Osteocyte (in vitro differentiated cells): ENCODE data around the gene ENOX1. TPM values are rescaled to one million over a fixed set of nuclear protein-coding genes. Genes with fewer than 3 reads are reported as not detected.

ENCODE experiments used
- DNase-seq: peaks from one replicate; pipeline ENCODE4 v3.0.0; 2021; ENCODE audit warnings: mixed read lengths; ENCODE audit not compliant: unreplicated experiment; ENCODE audit errors: extremely low spot score
- H3K27ac Mint-ChIP-seq: one replicate; pipeline ENCODE4 v1.8.0; 2021; ENCODE audit warnings: mild to moderate bottlenecking, mixed read lengths; ENCODE audit not compliant: unreplicated experiment
- H3K27me3 Mint-ChIP-seq: one replicate; pipeline ENCODE4 v1.8.0; 2021; ENCODE audit warnings: mixed read lengths; ENCODE audit not compliant: unreplicated experiment
- H3K36me3 Mint-ChIP-seq: one replicate; pipeline ENCODE4 v1.8.0; 2021; ENCODE audit warnings: mixed read lengths; ENCODE audit not compliant: unreplicated experiment
- H3K4me1 Mint-ChIP-seq: one replicate; pipeline ENCODE4 v1.8.0; 2021; ENCODE audit warnings: mixed read lengths; ENCODE audit not compliant: unreplicated experiment
- H3K4me3 Mint-ChIP-seq: one replicate; pipeline ENCODE4 v1.8.0; 2021; ENCODE audit warnings: mild to moderate bottlenecking, moderate library complexity, mixed read lengths; ENCODE audit not compliant: unreplicated experiment
- H3K9me3 Mint-ChIP-seq: one replicate; pipeline ENCODE4 v1.8.0; 2021; ENCODE audit warnings: mixed read lengths; ENCODE audit not compliant: unreplicated experiment
- total RNA-seq: library from RNA; stranded (reverse); gene quantifications from 2 replicates; pipeline ENCODE4 v1.2.1, GENCODE V29; 2021
- TF ChIP-seq, protein P1 (sequence below): fragments of 200-600 bp; sonication (generic); IDR thresholded peaks from 2 replicates; pipeline ENCODE4 v1.5.0; 2021; ENCODE audit warnings: antibody characterized with exemption, mild to moderate bottlenecking, moderate library complexity

The ENOX1 gene
- total RNA-seq, 1 donor from 2014 or later, result 5.9 TPM

DNA sequence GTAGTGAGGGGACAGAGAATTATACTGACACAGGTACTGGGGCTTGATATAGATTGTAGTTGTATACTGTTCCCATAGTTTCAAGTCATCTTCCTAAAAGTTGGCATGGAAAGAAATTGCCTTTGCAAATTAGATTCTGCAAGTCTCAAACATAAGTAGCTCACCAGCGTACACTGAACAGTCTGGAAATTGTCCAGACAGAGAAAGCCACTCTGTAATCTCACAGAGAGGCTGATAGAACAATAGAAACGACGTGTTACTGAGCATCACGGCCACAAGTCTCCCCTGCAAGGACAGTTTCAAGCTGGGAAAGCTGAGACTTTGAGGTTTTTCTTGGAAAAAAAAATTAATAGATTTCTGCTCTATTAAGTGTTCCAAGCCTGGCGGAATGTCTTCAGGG is 534.8 kb downstream of the ENOX1 start:
- no peaks in the 10 kb centered on the region for H3K9me3 Mint-ChIP-seq
- peaks cover 4% of the 10 kb centered on the region for H3K36me3 Mint-ChIP-seq
- DNase-seq, result no peak
- H3K27ac Mint-ChIP-seq, result no peak overlapping the region
- H3K4me1 Mint-ChIP-seq, result peaks cover 7% of the 10 kb centered on the region
- no peak overlapping the region for H3K4me3 Mint-ChIP-seq
- H3K27me3 Mint-ChIP-seq, result no peaks in the 10 kb centered on the region
- TF ChIP-seq, protein P1, sequence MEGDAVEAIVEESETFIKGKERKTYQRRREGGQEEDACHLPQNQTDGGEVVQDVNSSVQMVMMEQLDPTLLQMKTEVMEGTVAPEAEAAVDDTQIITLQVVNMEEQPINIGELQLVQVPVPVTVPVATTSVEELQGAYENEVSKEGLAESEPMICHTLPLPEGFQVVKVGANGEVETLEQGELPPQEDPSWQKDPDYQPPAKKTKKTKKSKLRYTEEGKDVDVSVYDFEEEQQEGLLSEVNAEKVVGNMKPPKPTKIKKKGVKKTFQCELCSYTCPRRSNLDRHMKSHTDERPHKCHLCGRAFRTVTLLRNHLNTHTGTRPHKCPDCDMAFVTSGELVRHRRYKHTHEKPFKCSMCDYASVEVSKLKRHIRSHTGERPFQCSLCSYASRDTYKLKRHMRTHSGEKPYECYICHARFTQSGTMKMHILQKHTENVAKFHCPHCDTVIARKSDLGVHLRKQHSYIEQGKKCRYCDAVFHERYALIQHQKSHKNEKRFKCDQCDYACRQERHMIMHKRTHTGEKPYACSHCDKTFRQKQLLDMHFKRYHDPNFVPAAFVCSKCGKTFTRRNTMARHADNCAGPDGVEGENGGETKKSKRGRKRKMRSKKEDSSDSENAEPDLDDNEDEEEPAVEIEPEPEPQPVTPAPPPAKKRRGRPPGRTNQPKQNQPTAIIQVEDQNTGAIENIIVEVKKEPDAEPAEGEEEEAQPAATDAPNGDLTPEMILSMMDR, result no peak

DNA sequence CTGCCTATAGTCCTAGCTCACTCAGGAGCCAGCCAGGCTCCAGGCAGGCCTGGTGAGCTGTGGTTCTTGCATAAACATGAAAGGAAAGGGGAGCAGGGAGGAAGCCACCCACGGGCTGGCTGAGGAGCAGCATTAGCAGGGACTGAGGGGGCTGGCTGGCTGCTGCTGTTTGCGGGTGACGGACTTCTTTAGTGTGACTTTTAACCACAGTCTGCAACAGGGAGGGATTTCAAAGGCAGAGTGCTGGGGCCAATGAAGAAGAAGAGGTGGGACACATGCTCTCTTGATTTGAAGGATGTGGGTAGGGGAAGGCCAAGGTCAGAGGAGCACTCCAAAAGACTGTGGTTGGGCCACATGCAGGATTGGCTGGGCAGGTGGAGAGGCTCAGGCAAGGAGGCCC is 540.4 kb downstream of the ENOX1 start:
- Mint-ChIP-seq H3K36me3 (no peaks in the 10 kb centered on the region), H3K27me3 (no peaks in the 10 kb centered on the region), H3K4me1 (peaks cover 29% of the 10 kb centered on the region), H3K9me3 (no peaks in the 10 kb centered on the region), H3K27ac (no peak overlapping the region), H3K4me3 (no peak overlapping the region)
- TF ChIP-seq, protein P1, result no peak
- DNase-seq, result no peak

DNA sequence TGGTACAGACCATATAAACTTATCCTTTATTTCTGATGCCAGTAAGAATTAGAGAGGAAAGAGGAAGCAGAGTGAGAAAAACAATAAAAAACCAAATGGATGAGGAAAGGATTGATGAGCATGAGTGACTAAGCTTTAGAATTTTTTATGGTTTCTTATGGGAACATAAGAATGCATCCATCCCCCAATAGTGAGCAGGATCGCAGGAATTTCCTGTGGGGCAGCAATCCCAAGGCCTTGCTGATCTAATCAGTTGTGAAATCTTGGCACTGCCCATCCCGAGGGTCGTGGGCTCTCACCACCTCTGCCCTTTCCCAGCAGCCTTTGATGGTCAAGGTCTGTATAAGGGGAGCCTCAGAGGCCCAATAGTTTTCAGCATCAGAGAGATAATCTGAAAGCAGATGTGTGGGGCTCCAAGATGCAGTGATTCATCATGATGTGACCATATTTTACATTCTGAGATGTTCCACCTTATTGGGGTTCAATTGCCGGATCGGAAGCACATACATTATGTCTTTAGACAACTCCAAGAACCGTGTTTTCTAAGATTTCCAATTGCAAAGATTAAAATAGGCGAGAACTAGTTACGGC is 541.3 kb downstream of the ENOX1 start:
- TF ChIP-seq, protein P1, result no peak
- Mint-ChIP-seq H3K27ac (peak overlapping the region; percentile 85), H3K9me3 (no peaks in the 10 kb centered on the region), H3K36me3 (no peaks in the 10 kb centered on the region), H3K27me3 (no peaks in the 10 kb centered on the region), H3K4me3 (no peak overlapping the region), H3K4me1 (peaks cover 33% of the 10 kb centered on the region)
- no peak for DNase-seq

DNA sequence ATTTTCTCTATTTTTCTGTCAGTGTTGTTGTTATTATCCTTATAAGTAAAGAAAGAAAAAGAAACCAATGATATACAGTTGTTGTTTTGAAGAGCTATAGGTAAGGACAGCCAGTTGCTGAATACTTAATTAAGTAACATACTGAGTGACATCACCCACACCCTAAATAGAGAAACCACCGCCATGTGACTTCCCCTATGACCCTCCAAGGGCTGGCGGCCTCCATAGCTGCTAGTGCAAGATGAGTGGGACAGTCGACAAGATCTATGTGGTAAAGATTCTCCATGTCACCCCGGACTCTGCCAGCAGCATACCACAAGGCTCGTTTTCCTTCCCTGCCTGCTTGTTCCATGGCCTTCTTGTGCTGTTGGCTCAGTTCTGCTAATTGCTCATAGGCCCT is 542.3 kb downstream of the ENOX1 start:
- Mint-ChIP-seq H3K4me1 (peaks cover 40% of the 10 kb centered on the region), H3K27ac (peak overlapping the region; percentile 85), H3K9me3 (no peaks in the 10 kb centered on the region)

DNA sequence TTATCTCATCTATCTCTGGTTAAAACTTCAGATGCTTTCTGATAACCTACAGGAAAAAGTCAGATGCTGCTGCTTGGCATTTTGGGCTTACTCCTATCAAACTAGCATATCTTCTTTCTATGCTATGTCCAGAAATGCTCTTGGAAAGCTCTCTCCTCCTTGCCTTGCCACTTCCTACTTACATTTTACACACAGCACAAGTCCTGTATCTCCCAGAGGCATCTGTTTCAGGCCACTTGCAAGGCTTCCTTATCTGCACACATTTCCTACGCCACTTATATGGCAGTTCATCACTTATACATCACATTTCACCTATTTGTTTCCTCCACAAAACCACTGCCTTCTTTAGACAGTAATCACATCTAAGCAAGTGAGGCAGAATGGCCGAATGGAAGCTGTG is 543.1 kb downstream of the ENOX1 start:
- no peak for DNase-seq
- H3K27ac Mint-ChIP-seq, result no peak overlapping the region
- H3K27me3 Mint-ChIP-seq, result no peaks in the 10 kb centered on the region
- H3K4me1 Mint-ChIP-seq, result peaks cover 36% of the 10 kb centered on the region
- no peak overlapping the region for H3K4me3 Mint-ChIP-seq
- TF ChIP-seq, protein P1, result no peak
- no peaks in the 10 kb centered on the region for H3K36me3 Mint-ChIP-seq
- H3K9me3 Mint-ChIP-seq, result no peaks in the 10 kb centered on the region

More for the DNA sequence above, 542.3 kb downstream of the ENOX1 start:
- no peaks in the 10 kb centered on the region for H3K27me3 Mint-ChIP-seq
- TF ChIP-seq, protein P1, result no peak
- DNase-seq, result no peak
- no peak overlapping the region for H3K4me3 Mint-ChIP-seq
- H3K36me3 Mint-ChIP-seq, result no peaks in the 10 kb centered on the region
